ENCODE results near the gene KLHDC10. TPM values are rescaled to one million over a fixed set of nuclear protein-coding genes. Genes with fewer than 3 reads are reported as not detected.

The KLHDC10 gene
- total and polyA plus RNA-seq, 2 experiments from 2014 or later = 5.5 to 14.7 TPM

GRCh38 chr7:130160455-130160854, 90.1 kb downstream of the KLHDC10 start:
- H3K27ac Mint-ChIP-seq = no peak overlapping the region

More at GRCh38 chr7:130160455-130160854, 90.1 kb downstream of the KLHDC10 start:
- no peak for TF ChIP-seq REST (IDR thresholded peaks at IDR 0.05; ENCODE audit: unreplicated experiment)
- TF ChIP-seq JUNB (IDR thresholded peaks at IDR 0.05; ENCODE audit: unreplicated experiment) = no peak
- TF ChIP-seq EZH2phosphoT487 (IDR thresholded peaks at IDR 0.05; ENCODE audit: unreplicated experiment) = no peak
- TF ChIP-seq, protein P1, sequence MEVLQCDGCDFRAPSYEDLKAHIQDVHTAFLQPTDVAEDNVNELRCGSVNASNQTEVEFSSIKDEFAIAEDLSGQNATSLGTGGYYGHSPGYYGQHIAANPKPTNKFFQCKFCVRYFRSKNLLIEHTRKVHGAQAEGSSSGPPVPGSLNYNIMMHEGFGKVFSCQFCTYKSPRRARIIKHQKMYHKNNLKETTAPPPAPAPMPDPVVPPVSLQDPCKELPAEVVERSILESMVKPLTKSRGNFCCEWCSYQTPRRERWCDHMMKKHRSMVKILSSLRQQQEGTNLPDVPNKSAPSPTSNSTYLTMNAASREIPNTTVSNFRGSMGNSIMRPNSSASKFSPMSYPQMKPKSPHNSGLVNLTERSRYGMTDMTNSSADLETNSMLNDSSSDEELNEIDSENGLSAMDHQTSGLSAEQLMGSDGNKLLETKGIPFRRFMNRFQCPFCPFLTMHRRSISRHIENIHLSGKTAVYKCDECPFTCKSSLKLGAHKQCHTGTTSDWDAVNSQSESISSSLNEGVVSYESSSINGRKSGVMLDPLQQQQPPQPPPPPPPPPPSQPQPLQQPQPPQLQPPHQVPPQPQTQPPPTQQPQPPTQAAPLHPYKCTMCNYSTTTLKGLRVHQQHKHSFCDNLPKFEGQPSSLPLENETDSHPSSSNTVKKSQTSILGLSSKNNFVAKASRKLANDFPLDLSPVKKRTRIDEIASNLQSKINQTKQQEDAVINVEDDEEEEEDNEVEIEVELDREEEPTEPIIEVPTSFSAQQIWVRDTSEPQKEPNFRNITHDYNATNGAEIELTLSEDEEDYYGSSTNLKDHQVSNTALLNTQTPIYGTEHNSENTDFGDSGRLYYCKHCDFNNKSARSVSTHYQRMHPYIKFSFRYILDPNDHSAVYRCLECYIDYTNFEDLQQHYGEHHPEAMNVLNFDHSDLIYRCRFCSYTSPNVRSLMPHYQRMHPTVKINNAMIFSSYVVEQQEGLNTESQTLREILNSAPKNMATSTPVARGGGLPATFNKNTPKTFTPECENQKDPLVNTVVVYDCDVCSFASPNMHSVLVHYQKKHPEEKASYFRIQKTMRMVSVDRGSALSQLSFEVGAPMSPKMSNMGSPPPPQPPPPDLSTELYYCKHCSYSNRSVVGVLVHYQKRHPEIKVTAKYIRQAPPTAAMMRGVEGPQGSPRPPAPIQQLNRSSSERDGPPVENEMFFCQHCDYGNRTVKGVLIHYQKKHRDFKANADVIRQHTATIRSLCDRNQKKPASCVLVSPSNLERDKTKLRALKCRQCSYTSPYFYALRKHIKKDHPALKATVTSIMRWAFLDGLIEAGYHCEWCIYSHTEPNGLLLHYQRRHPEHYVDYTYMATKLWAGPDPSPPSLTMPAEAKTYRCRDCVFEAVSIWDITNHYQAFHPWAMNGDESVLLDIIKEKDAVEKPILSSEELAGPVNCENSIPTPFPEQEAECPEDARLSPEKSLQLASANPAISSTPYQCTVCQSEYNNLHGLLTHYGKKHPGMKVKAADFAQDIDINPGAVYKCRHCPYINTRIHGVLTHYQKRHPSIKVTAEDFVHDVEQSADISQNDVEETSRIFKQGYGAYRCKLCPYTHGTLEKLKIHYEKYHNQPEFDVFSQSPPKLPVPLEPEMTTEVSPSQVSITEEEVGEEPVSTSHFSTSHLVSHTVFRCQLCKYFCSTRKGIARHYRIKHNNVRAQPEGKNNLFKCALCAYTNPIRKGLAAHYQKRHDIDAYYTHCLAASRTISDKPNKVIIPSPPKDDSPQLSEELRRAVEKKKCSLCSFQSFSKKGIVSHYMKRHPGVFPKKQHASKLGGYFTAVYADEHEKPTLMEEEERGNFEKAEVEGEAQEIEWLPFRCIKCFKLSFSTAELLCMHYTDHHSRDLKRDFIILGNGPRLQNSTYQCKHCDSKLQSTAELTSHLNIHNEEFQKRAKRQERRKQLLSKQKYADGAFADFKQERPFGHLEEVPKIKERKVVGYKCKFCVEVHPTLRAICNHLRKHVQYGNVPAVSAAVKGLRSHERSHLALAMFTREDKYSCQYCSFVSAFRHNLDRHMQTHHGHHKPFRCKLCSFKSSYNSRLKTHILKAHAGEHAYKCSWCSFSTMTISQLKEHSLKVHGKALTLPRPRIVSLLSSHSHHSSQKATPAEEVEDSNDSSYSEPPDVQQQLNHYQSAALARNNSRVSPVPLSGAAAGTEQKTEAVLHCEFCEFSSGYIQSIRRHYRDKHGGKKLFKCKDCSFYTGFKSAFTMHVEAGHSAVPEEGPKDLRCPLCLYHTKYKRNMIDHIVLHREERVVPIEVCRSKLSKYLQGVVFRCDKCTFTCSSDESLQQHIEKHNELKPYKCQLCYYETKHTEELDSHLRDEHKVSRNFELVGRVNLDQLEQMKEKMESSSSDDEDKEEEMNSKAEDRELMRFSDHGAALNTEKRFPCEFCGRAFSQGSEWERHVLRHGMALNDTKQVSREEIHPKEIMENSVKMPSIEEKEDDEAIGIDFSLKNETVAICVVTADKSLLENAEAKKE (CRISPR knock-in tag; IDR thresholded peaks at IDR 0.05) = no peak
- TF ChIP-seq POLR2AphosphoS5 (IDR thresholded peaks at IDR 0.05; ENCODE audit: low read depth) = no peak
- TF ChIP-seq ZNF331 (CRISPR knock-in tag; IDR thresholded peaks at IDR 0.05; ENCODE audit: low read depth) = no peak
- TF ChIP-seq NANOG (IDR thresholded peaks at IDR 0.05; ENCODE audit: borderline replicate concordance) = no peak
- TF ChIP-seq CTCF (conservative IDR thresholded peaks at IDR 0.05; ENCODE audit: low read depth in 2 of 2) = no peak
- TF ChIP-seq EZH2 (IDR thresholded peaks at IDR 0.05; ENCODE audit: low read depth, unreplicated experiment) = no peak
- TF ChIP-seq ETS1 (IDR thresholded peaks at IDR 0.05) = no peak
- no peak for TF ChIP-seq STAT1 (IDR thresholded peaks at IDR 0.05; ENCODE audit: unreplicated experiment)
- no peak for TF ChIP-seq CREB1 (CRISPR knock-in tag; IDR thresholded peaks at IDR 0.05; ENCODE audit: low read depth)
- TF ChIP-seq ZNF114 (CRISPR knock-in tag; IDR thresholded peaks at IDR 0.05) = no peak
- no peak overlapping the region for H3K4me3 Mint-ChIP-seq
- H3K27me3 ChIP-seq (ENCODE audit: insufficient read depth) = no peaks in the 10 kb centered on the region
- H2AFZ ChIP-seq = no peak overlapping the region
- H3K79me2 ChIP-seq (replicated peaks; ENCODE audit: insufficient read depth) = no peaks in the 10 kb centered on the region
- no peak for DNase-seq (ENCODE audit: low spot score)
- no peak overlapping the region for H3K27ac ChIP-seq (ENCODE audit: low read depth)
- no peaks in the 10 kb centered on the region for H3K9me2 ChIP-seq (ENCODE audit: insufficient read depth)
- 0 out of 2 replicates have a peak, but pooled peaks cover 2% of the 10 kb centered on the region for H3F3A ChIP-seq (replicated peaks; ENCODE audit: low read depth)
- ATAC-seq = no peak
- no peak overlapping the region for H3K4me2 ChIP-seq
- H3K4me1 Mint-ChIP-seq = no peaks in the 10 kb centered on the region
- no peaks in the 10 kb centered on the region for H4K20me1 ChIP-seq (replicated peaks; ENCODE audit: insufficient read depth)
- peaks cover 13% of the 10 kb centered on the region for H3K9me3 Mint-ChIP-seq
- H3K4me1 ChIP-seq (ENCODE audit: insufficient read depth) = no peaks in the 10 kb centered on the region
- H3K36me3 ChIP-seq (ENCODE audit: insufficient read depth) = no peaks in the 10 kb centered on the region
- H3K36me3 Mint-ChIP-seq (ENCODE audit: low read depth) = peaks cover 65% of the 10 kb centered on the region
- H3K4me3 ChIP-seq = no peak overlapping the region
- peaks cover 8% of the 10 kb centered on the region for H3K27me3 Mint-ChIP-seq (ENCODE audit: insufficient read depth, low read depth, poor library complexity)
